ENCODE results near the gene FHOD3. TPM values are rescaled to one million over a fixed set of nuclear protein-coding genes. Genes with fewer than 3 reads are reported as not detected.

FHOD3 gene
- total RNA-seq, 1 experiment from 2014 or later, result 13.0 TPM

DNA sequence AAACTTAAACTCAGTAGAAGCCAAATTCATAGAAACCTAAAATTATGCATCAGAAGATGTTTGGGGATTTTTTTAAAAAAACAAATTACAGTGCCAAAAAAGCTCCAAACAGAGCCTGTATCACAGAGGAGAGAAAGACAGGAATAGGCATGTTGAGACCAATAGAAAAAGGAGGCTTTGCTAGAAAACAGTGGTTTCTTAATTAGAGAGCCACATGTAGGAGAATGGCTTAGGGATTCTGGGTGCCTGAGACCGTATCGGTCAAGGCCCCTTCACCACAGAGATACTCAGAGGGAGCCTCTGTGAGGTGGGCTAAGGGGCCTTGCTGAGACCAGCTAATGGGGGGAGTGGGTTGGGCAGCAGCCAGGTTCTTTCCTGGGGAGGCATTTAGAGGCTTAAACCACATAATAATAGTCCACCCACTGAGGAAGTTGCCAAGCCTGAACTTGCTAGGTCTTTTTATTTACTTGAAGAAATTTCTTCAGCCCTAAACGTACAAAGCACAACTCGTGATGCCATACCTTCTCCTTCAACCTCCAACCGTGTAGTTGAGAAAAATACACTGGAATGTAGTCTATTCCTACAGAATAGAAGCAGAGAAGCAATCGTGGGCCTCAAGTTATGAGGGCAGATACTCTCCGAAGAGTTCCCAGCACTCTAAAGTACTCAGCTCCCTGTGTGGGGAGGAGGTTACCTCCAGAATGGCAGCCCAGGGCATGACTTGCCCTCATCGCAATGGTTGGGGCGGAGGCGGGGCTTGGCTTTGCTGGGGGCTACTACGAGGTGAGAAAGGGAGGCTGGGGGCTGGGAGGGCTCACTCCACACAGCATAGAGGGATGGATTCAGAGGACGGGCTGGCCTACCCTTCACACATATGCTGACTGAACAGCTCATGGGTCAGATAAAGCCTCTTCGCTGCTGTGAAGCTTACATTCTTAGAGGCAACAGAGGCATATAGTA is 293.4 kb downstream of the FHOD3 start:
- DNase-seq (ENCODE audit: low spot score), result no peak

DNA sequence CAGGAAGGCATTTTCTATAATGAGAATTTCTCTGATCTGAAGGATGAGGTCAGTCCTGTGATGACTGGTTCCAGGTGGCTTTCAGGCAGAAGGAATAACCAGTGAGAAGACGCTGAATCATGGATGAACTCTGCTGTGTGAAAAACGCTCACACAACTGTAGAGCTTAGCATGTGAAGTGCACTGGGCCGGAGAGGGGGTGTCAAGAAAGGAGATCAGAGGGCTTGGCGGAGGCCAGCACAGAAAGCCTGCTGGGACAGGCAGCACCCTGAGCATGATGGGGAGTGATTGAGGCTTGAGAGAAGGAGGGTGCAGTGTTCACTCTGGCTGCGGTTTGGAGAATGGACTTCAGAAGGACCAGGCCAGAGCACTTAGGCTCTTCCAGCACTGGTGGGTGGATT is 294.8 kb downstream of the FHOD3 start:
- DNase-seq (ENCODE audit: low spot score), result peak; percentile 18

DNA sequence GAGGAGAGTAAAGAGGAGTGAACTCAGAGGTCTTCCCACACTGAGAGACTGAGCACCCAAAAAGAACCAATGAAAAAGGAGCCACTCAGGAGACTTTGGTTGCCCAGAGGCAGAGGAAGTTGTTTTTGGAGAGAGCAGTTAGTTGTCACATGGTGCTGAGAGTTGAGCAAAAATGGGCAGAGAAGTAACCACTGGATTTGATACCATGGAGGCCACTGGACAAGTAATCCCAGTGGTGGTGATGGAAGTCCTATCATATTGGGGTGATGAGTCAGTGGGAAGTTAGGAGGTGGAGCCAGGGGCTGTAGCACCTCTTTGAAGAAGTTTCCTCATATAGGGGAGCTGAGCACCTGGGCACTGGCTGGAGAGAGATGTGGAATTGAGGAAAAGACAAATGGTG is 295.5 kb downstream of the FHOD3 start:
- peak; percentile 51 for DNase-seq (ENCODE audit: low spot score)

DNA sequence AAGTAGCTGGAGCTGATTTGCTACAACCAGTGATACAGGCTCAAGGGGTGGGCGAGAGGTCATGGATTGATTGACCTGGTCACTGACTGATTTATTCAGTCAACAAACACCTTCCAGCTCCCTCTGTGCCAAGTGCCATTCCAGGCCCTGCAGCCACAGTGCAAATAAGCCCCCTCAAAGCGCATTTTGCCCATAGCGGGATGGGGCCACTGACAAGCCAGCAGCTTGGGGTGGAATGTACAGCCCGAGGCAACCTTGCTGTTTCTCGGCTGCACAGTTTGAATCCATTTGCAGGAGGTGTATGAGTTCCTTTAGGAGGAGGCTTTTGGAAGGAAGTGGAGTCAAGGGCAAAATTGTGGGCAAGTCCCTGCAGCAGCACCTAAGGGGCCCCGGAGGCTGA is 296.1 kb downstream of the FHOD3 start:
- DNase-seq (ENCODE audit: low spot score), result no peak

DNA sequence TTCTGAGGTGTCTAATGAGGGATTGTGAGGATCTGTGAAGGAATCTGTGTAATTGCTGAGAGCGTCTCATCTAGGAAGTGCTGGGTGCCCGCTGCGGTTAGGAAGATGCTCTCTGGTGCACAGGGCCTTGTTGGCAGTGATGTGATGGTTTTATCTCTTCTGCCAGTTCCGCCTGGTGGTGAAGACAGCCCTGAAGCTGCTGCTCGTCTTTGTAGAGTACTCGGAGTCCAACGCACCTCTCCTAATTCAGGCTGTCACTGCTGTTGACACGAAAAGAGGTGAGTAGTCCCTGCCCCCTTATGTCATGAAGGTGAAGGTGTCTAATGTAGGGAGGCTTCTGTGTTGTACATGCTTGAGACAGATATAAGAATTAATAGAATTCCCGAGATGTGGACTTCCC is 297.1 kb downstream of the FHOD3 start:
- no peak for DNase-seq (ENCODE audit: low spot score)

DNA sequence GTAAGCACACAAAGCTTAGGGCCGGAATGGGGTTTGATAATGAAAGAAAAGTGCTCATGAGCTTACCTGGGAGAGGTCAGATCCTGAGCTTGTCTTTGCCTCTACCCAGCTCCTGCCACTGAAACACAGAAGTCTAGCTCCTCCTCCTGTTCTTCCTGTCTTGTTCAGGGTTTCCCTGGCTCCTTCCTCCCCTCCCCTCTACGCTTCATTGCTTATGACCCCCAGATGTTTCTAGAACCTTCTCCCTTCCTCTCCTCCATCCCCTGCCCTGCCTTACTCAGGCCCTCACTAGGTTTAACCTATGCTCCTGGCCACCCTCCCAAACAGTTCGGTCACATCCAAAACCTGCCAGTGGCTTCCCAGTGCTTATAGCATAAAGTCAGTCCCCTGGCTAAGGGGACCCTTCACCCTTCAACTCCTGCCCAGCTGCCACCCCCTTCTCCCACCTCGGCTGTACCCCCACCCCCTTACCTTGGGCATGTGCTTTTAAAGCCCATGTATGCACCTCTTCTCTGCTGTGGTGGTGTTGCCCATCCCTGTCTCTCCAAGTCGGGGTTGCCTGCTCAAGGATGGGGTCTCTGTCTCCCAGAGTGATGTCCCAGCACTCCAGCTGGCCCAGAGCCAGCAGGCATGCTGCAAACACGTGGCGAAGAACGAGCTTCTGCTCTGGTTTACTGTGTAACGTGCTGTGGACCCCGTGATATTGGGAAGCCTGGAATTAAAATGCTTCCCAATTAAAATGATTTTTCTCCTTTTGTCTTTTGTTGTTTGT is 297.7 kb downstream of the FHOD3 start:
- no peak for DNase-seq (ENCODE audit: low spot score)

DNA sequence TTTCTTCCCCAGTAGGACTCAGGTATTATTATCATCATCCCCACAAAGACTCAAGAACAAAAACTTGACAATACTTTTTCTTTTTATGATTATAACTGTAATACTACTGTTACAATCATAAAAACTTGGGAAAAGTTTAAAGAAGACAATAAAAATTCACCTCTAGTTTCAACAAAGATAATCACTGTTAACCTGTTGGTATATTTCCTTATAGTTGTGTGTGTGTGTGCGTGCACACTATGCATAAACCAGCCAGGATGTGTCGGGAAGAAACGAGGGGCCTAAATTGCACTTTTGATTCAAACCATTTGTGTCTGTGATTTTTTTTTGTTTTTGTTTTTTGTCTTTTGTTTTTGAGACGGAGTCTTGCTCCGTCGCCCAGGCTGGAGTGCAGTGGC is 298.3 kb downstream of the FHOD3 start:
- DNase-seq (ENCODE audit: low spot score), result no peak

DNA sequence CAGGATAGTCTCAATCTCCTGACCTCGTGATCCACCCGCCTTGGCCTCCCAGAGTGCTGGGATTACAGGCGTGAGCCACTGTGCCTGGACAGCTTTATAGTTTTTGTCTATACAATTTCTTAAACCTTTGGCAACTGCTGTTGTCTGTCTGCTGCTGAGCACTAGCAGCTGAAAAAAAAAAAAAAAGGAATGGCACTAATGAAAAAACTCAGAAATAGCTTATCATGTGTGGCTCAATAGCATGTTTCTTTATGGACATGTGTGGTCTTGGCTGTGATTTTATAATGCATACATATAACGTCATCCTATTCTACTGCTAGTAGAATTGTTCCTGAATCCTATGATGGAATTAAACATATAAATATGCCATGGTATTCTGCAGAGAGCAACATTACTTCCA is 300.1 kb downstream of the FHOD3 start:
- DNase-seq (ENCODE audit: low spot score), result no peak

DNA sequence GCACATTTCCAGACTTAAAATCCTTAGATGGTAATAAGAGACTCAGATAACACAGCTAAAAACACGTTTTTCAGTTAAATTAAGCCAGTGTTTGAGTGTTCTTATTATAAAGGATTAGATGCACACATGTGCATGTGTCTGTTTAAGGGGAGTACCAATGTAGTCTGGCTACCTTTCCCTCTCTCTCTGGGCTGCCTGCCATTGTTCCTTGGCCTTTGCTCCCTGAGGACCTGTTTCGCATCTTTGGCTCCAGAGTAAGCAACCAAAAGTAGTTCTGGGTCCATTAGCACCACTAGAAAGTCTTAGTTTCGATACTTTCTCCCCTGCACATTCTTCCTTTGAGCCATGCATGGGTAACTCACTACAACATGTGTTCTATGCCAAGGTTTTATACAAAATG is 303.0 kb downstream of the FHOD3 start:
- no peak for DNase-seq (ENCODE audit: low spot score)

DNA sequence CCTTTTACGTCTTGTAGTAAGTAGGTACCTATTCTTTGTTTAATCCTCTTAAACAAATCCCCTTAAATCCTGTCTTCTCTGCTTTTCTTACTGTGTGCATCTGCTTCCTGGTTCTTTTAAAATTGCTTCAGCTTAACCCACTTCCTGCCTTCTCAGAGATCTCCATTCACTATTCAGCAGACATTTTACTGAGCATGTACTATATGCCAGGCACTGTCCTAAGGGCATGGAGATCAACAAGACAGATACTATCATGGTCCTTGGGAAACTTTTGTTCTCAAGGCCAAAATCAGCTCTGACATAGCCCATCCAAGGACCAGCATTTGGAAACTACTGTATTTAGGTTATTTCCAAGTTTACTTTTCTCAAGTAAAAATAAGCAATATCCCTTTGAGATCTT is 303.8 kb downstream of the FHOD3 start:
- DNase-seq (ENCODE audit: low spot score), result no peak

DNA sequence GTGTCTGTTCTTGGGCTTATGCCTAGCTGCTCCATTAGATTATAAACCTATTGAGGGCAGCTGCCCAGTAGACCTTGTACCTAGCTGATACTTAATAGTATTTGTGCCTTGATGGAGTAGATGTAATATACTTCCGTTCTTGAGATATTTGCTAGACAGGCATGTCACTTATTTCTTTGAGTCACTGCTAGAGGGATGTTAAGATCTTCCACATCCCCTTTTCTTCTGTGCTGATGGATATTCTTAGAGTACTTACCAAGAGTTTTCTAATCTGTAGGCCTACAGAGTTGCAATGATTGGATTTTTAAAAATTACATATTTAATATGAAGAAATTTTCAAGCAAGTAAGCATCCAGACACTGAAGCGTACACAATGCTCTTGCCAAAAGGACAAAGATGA is 304.6 kb downstream of the FHOD3 start:
- DNase-seq (ENCODE audit: low spot score), result no peak

DNA sequence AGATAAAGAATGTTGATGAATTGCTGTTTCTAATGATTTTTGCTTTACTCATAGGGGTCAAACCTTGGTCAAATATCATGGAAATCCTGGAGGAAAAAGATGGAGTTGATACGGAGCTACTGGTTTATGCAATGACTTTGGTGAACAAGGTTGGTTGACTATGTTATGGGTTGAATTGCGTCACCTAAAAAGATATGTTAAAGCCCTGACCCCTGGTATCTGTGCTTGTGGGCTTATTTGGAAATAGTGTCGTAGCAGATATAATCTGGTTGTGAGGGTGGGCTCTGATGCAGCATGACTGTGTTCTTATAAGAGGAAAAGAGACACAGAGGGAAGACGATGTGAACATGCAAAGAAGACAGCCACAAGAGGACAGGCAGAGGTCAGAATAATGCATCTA is 305.1 kb downstream of the FHOD3 start:
- DNase-seq (ENCODE audit: low spot score), result no peak

DNA sequence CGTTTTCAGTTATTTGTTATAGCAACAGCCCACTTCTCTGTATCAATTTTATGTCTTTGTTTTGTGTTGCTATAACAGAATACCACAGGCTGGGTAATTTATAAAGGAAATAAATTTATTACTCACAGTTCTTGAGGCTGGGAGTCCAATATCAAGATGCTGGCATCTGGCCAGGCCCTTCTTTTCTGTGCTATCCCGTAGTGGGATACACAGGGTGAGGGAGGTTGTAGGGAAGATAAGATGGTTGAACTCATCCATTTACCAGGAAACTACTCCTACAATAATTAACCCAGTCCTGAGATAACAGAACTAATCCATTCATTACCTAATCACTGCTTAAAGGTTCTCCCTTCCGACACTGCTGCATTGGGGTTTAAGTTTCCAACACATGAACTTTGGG is 310.6 kb downstream of the FHOD3 start:
- DNase-seq (ENCODE audit: low spot score), result no peak

DNA sequence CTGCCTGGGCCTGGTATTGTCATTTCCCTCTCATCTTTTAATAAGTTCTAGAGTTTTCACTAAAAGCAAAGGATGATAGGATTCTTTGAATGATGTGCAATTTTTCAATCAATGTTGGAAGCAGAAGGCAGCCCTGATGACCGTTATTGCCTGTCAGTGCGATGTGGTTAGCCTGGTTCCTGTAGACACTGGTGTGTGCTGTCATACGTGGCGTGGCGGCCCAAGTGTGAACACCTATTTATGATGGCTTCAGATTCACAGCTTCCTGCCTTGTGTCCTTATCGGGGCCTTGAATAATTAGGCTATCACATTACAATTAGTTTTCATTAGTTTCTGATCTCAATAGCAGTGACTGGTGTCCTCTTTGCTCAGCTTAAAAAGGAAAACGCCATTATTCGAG is 312.7 kb downstream of the FHOD3 start:
- no peak for DNase-seq (ENCODE audit: low spot score)

DNA sequence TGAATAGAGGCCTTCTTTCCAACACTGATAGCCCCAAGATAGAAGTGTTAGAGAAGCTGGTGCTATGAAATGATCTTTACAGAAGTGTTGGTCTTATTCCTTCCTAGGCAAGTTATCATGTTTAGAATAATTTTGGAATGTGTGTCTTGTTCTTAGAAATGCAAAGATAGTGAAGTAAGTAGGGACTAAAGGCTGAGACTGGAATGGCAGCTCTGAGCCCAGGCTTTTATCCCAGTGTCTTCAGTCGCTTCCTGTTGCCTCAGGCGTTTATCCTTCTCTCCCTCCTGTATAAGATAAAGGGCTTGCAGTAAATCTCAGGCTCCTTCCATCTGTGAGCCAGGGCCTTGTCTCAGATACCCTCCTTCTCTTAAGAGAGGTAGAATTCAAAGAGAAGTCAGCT is 313.1 kb downstream of the FHOD3 start:
- no peak for DNase-seq (ENCODE audit: low spot score)

DNA sequence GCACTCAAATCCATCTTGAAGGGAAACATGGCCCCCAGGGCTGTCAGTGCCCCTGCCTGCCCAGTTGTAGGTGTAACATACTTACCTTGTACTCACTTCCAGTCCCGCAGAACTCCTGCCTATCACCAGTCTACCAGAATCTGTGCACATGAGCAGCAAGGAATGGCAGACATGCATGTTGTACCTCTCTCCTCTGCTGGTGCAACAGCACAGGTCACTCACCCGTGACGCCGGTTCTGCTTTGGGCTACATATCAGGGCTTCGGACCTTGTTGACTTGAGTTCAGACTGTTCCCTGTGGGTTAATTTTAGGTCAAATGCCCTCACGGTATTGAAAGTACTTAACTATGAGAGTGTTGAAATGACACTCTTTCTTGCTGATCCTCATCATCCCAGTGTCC is 315.6 kb downstream of the FHOD3 start:
- no peak for DNase-seq (ENCODE audit: low spot score)

DNA sequence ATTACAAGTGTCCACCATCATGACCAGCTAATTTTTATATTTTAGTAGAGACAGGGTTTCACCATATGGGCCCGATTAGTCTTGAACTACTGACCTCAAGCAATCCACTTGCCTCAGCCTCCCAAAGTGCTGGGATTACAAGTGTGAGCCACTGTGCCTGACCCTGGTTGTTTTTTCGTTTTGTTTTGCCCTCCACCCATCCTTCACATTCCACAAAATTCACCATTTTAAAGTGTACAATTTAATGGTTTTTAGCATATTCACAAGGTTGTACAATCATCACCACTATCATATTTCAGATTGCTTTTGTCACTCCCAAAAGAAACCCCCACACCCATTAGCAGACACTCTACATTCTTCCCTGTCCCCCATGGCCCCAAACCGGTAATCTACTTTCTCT is 316.3 kb downstream of the FHOD3 start:
- no peak for DNase-seq (ENCODE audit: low spot score)

DNA sequence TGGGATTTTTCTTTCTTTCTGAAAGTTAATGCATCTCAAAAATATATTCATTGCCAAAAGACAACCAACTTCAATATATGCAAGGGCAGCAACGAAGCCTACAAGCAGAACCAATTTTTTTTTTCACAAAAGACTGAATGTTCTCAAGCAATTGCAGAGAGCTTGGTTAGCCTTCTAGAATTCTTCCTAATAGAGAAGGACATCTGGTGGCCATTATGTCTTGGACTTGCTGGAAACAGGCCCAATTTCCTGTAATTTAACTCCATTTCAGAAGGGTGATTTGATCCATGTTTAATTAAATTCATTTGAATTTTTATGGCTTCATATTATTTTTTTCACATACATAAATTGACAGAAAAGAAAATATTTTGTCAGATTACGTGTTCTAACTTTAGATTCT is 323.3 kb downstream of the FHOD3 start:
- no peak for DNase-seq (ENCODE audit: low spot score)

DNA sequence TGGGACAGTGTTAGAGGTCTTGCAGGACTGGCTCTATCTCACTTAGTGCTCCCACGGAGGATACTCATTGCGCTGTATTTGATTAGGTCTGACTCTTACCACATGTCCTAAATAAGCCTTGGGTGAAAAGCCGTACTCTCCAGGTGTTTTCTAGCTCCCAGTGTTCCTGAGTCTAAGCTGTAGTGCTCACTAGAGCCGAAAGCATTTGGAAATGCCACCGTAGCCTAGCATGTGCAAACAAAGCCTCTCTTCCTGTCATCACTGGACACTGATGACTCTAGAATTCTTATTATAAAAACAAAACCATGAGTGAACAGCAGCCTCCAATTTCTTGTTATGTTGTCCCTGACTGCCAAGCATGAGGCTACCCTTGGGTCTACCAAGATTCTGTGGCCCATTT is 325.1 kb downstream of the FHOD3 start:
- DNase-seq (ENCODE audit: low spot score), result no peak

DNA sequence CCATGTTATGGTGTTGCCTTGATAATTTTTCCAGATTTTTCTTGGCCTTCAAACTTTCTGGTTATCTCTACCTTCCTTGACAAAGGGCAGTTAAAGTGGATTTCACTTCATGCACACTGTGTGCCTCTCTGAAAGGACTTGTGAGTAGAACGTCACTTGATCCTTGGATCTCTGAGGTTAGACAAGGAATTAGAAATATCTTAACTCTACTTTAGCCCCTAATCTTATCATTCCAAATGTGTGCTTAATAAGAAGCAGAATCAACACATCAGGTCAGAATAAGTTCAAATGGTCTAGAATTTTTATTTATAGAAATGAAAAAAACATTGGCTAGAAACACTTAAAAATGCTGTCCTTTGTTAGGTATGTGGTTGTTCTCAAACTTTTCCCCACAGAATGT is 325.6 kb downstream of the FHOD3 start:
- DNase-seq (ENCODE audit: low spot score), result no peak

DNA sequence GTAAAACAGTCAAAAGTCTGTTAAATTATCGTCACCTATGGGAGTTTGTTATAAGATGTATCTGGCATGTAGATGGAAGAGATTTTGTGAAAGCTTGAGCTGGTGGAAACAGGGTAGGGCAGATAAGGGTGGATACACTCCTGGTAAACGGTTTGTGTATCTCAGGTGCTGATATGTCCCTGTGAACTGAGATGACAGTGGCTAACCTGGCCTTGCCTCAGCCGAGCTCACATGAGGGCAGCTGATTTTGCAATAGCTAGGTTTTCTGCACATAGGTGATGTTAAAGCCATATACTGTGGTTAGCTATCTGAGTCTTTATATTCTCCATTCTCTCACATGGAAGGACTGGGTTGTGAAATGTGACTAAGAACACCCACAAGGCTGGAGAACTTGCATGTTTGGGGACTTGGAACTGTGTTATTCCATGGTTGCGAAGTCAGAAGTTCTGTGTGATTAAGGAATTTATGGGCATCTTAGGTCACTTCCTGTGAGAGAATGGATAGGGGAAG is 326.2 kb downstream of the FHOD3 start:
- no peak for DNase-seq (ENCODE audit: low spot score)

DNA sequence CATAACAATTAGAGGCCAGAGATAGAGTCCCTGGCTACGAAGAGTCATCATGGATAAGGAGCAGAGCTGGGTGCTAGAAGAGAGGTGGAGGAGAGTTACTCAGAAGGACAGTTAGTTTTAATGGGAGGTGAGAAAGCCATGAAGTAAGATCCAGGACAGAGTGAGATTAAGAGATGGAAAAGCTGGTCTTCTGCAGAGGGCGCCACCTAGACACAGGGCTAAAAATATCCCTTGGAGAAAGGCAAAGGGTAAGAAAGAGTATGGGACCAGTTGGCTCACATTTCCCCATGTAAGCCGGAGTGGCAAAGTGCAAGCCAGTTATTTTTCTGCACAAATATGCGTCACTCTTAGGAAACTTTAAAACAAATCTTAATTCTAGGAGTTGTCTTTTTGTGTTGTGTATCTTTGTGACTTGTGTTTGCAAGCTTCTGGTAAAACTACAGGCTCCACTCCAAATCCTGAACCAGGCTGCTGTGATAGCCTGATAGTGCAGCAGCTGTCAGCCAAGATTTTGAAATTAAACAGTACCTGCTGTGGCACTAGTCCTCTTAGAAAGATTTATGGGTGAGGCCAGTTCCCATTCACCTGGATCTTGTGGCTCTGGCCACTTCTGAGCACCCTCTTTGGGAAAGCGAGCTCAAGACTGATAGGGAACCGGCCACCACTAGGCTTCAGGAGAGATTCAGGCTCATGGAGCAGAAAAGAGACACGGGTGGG is 327.1 kb downstream of the FHOD3 start:
- DNase-seq (ENCODE audit: low spot score), result no peak
